Lower leg skin (tissue), 4 donors: ENCODE data around the gene SRP9. TPM values are rescaled to one million over a fixed set of nuclear protein-coding genes. Genes with fewer than 3 reads are reported as not detected.
A peak's percentile ranks its signal among the peaks of the same experiment; 100 is the strongest.
"Not testable (repeated sequence)": the region's sequence is repeated elsewhere in the genome, so short reads cannot be mapped to it uniquely, and the experiment has no call there.

Experiments used
- DNase-seq, 2 donors: peaks; one replicate each; pipeline ENCODE4 v3.0.0-alpha.2; 2019; ENCODE audit warnings: low spot score in 2 of 2
- H3K4me3 ChIP-seq: fragments of 200-600 bp; sonication (generic); 2 replicates; pipeline ENCODE4 v1.5.1; 2017; ENCODE audit warnings: mild to moderate bottlenecking, low read depth; ENCODE audit not compliant: poor library complexity, severe bottlenecking
- POLR2A ChIP-seq, 2 donors: fragments of 450-650 bp; IDR thresholded peaks; one replicate each; pipeline ENCODE4 v1.6.1; 2016 to 2017; ENCODE audit warnings: antibody characterized with exemption in 2 of 2, mild to moderate bottlenecking in 1 of 2, moderate library complexity in 1 of 2
- WGBS, 2 donors: methylation state at CpG; one replicate each; pipeline ENCODE4 v1.1.5; 2018; 5-methylcytosine and 5-hydroxymethylcytosine counted together
- intact Hi-C: fragments of 100-400 bp; cut with DNase I; formaldehyde crosslinking; loops from one replicate; pipeline ENCODE4 v1.15.0; 2023; ENCODE audit warnings: low total_unique reads
- total RNA-seq, 4 donors: library from RNA; depleted of rRNA; stranded (reverse); fragments of >200 nt; gene quantifications; one replicate each; pipeline ENCODE4 v1.1.0, GENCODE V29; 2016
- TF ChIP-seq, protein P1 (sequence below), 3 donors: fragments of 450-650 bp; IDR thresholded peaks; one replicate each; pipeline ENCODE4 v1.5.1; 2016; ENCODE audit warnings: antibody characterized with exemption in 3 of 3, mild to moderate bottlenecking in 3 of 3, moderate library complexity in 2 of 3

The SRP9 gene
- total RNA-seq, 4 donors from 2014 or later = 117 to 191 (median 154) TPM

DNA sequence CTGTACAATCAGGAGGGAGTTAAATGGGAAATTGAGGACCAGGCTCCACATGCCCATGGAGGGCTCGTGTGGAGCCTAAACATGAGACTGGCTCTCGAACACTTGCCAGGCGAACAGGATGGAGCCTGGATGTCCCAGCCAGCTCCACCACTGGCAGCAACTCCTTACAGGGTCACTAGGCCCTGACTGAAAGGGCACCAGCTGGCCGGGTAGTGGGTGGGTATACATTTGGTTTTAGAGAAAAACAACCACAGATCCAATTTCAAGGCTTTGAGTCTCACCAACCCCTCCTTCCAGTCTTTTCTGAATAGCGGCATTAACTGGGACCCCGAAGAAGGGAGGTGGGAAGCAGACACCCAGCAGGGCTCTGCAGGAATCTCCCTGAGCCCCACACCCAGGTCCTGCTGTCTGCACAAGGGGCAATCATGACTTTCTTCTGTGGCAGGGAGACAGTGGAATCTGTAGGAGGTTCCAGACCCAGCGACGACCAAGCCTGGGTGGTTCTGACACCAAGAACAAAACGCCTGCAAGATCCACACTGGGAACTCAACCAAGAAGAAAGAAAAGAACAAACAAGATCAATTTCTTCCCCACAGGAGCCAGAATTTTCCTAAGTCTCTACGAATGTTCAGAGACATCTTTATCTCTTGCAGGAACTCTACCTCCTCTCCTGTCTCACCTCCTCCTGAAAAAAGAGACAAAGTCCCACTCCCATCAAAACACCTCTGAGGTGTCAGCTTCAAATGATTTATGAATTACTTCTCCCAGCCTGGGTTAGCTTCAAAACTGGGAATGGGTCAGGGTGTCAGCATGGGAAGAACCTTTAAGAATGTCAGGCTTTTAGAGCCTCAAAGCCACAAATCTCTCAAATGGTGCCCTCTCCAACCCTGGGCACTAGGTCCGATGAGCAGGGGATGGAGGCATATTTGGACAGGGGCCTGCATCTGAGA lies 26.5 kb upstream of the SRP9 start:
- intact Hi-C loops = no loop called here
- 67 to 80% methylated on average over 9 to 11 of the region's 11 CpGs for WGBS, 2 donors
- no peak for DNase-seq
- no peak overlapping the region for H3K4me3 ChIP-seq
- TF ChIP-seq POLR2A (IDR thresholded peaks at IDR 0.05) = no peak
- TF ChIP-seq, protein P1, sequence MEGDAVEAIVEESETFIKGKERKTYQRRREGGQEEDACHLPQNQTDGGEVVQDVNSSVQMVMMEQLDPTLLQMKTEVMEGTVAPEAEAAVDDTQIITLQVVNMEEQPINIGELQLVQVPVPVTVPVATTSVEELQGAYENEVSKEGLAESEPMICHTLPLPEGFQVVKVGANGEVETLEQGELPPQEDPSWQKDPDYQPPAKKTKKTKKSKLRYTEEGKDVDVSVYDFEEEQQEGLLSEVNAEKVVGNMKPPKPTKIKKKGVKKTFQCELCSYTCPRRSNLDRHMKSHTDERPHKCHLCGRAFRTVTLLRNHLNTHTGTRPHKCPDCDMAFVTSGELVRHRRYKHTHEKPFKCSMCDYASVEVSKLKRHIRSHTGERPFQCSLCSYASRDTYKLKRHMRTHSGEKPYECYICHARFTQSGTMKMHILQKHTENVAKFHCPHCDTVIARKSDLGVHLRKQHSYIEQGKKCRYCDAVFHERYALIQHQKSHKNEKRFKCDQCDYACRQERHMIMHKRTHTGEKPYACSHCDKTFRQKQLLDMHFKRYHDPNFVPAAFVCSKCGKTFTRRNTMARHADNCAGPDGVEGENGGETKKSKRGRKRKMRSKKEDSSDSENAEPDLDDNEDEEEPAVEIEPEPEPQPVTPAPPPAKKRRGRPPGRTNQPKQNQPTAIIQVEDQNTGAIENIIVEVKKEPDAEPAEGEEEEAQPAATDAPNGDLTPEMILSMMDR (IDR thresholded peaks at IDR 0.05) = no peak

DNA sequence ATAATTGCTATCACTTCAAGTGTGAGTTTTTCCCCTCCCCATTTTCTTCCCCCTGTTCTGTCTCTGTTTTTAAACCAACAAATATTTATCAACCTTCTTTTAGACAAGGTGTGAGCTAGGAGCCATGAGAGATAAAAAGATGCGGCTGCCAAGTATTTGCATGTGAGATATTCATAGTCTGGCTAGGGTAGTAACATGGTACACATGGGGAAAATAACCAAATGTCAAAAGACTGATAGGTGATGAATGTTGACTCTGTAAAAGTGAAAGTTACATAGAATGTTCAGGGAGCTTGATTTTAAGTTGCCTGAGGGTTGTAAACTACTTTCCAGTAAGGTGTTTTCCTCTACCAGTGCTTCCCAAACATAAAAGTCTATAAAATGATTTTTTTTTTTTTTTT lies 25.4 kb upstream of the SRP9 start:
- no peak for TF ChIP-seq POLR2A (IDR thresholded peaks at IDR 0.05)
- TF ChIP-seq, protein P1 (IDR thresholded peaks at IDR 0.05) = no peak
- 74 to 76% methylated on average over 1 of the region's 1 CpG for WGBS, 2 donors
- no peak overlapping the region for H3K4me3 ChIP-seq
- intact Hi-C loops = no loop called here
- no peak for DNase-seq

DNA sequence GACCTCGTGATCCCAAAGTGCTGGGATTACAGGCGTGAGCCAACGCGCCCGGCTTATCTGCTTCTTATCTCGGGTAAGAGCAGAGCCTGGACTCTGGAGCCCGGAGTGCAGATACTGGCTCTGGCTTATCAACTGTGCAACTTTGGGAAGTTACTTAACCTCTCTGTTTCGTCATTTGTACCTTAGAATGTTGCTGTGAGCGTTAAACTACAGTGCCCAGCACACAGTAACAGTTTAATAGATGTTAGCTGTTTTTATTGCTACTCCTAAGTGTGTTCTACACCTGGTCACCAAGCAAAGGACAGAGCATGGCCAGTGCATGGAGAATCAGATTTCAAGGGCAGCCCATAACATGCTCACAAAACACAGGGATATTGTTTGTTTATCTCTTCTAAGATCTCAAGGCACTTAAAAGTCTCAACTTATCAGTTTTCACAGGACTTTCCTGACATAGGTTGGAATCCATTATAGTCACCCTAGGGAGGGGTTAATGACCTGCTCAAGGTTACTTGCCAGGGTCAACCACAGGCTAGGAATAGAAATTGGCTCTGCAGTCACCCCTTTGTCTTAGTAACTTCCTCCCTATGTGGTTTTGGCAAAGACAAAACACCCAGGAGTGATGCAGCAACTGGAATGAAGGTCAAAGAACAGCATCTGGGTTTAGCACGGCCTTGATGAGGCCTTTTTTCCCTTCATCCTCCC lies 22.5 kb upstream of the SRP9 start:
- WGBS, 2 donors = 48 to 71% methylated on average over 10 of the region's 10 CpGs
- no peak for DNase-seq
- H3K4me3 ChIP-seq = no peak overlapping the region
- TF ChIP-seq POLR2A (IDR thresholded peaks at IDR 0.05) = no peak
- TF ChIP-seq, protein P1 (IDR thresholded peaks at IDR 0.05) = no peak
- intact Hi-C loops = no loop called here

DNA sequence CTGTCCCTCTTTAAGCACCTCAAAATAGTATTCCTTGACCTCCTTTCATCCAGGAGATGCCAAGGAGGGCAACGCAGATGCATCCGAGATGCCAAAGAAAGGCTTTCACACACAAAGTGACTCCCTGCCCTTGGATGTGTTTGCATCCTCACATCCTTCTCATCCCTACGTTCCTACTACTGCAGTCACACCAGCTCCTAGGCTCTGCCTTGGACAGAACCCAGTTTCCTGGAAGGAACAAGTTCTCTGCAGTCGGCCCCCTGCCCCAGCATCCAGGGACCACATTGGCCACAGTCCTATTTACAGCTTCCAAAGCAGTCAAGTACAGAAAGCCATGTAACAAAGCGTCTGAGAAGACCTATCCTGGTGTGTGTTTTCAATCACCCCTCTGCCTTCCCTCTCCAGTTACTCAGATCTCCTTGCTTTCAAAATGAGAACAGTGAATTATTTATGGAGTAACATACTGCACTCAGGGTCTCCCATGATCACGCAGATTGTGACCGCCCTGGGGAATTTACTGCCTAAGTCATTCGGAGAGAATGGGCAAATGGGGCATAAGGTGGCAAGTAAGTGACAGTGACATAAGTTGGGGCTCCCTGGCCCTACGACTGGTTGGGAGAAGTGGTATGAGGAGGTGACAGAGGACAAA lies 21.8 kb upstream of the SRP9 start:
- WGBS, 2 donors = 49 to 63% methylated on average over 9 of the region's 9 CpGs
- no peak overlapping the region for H3K4me3 ChIP-seq
- DNase-seq = no peak
- intact Hi-C loops = no loop called here
- no peak for TF ChIP-seq POLR2A (IDR thresholded peaks at IDR 0.05)

DNA sequence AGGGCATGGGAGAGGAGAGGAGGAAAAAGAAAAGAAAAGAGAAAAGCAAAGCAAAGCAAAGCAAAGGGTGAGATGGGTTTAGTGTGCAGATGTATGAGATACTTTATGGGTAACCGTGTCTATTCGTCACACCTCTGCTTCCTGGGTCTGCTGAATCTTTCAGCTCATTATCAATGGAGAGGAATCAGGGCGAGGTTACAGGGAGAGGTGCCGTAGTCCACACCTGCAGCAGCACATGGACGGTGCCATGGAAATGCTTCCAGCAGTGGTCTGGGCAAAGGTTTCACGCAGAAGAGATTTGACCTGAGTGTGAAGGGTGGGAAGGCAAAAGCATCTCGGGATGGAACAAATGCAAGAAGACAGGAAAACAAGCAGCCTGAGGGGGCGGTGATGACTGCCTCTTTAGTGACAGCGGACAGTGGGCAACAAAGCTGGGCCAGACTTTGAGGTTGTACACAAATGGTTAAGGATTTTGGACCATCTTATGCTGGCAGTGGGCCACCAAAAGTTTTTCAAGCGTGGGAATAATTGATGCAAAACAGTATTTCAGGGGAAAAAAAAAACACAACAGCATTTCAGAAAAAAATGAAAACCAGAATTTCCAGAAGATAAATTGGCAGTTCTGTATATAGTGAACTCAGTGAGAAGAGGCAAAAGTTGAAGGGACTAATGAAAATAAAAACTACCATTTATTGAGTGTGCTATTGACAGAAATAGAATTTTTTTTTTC lies 19.5 kb upstream of the SRP9 start:
- TF ChIP-seq, protein P1 (IDR thresholded peaks at IDR 0.05) = no peak
- TF ChIP-seq POLR2A (IDR thresholded peaks at IDR 0.05) = no peak
- intact Hi-C loops = no loop called here
- no peak overlapping the region for H3K4me3 ChIP-seq
- peak in 1 of 2 donors; percentile 69 for DNase-seq
- 51 to 60% methylated on average over 10 of the region's 10 CpGs for WGBS, 2 donors

DNA sequence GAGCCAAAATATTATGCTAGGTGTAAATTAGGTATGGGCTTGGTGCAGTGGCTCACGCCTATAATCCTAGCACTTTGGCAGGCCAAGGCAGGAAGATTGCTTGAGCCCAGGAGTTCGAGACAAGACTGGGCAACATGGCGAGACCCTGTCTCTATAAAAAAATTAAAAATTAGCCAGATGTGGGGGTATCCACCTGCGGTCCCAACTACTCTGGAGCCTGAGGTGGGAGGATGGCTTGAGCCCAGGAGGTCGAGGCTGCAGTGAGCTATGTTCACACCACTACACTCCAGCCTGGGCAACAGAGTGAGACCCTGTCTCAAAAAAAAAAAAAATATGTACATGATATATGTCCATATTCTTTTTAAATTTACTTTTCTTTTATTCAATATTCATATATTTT lies 17.7 kb upstream of the SRP9 start:
- H3K4me3 ChIP-seq = not testable (repeated sequence)
- WGBS, 2 donors = 90 to 92% methylated on average over 5 of the region's 5 CpGs
- peak in 1 of 2 donors; percentile 60 for DNase-seq
- intact Hi-C loops = loop anchor here (10.0 kb wide), 1 partner anchor 285 kb away; no protein-coding TSS in a partner anchor
